Fibroblast of lung (primary cell): Measurements from ENCODE around the gene CHRNA1. TPM values are rescaled to one million over a fixed set of nuclear protein-coding genes. Genes with fewer than 3 reads are reported as not detected.

Source experiments
- DNase-seq, 2 donors: peaks; one replicate each; pipeline versions ENCODE4 v3.0.0 to v3.0.0-alpha.2; 2010; ENCODE audit warnings: low read depth in 2 of 2
- H2AFZ ChIP-seq: 2 replicates; pipeline ENCODE4 v1.5.1; 2012; ENCODE audit warnings: low read length, control low read depth, inconsistent platforms
- H3K27ac ChIP-seq: 2 replicates; pipeline ENCODE4 v1.5.1; 2011; ENCODE audit warnings: low read length, control low read depth; ENCODE audit not compliant: insufficient read depth
- H3K27me3 ChIP-seq: 2 replicates; pipeline ENCODE4 v1.5.1; 2011; ENCODE audit warnings: mild to moderate bottlenecking, low read length; ENCODE audit not compliant: control insufficient read depth, insufficient read depth
- H3K36me3 ChIP-seq: 2 replicates; pipeline ENCODE4 v1.5.1; 2011; ENCODE audit warnings: low read length; ENCODE audit not compliant: control insufficient read depth, insufficient read depth
- H3K4me1 ChIP-seq: 2 replicates; pipeline ENCODE4 v1.5.1; 2011; ENCODE audit warnings: low read length; ENCODE audit not compliant: control insufficient read depth, insufficient read depth; ENCODE audit errors: extremely low read depth
- H3K4me2 ChIP-seq: 2 replicates; pipeline ENCODE4 v1.5.1; 2011; ENCODE audit warnings: low read length, control low read depth; ENCODE audit not compliant: insufficient read depth; ENCODE audit errors: extremely low read depth
- H3K4me3 ChIP-seq, 4 experiments: fragments of 200-600 bp in 1 of 4; sonication (generic) in 1 of 4; replicated peaks in 1 of 4; 2 replicates each; pipeline ENCODE4 v1.5.1; 2011 to 2016; ENCODE audit warnings: low read length in 4 of 4, low read depth in 3 of 4, mild to moderate bottlenecking in 3 of 4, control low read depth in 2 of 4, inconsistent platforms in 1 of 4, mixed read lengths in 1 of 4; ENCODE audit not compliant: insufficient read depth in 1 of 4; ENCODE audit errors: control extremely low read depth in 1 of 4
- H3K79me2 ChIP-seq: 2 replicates; pipeline ENCODE4 v1.5.1; 2012; ENCODE audit warnings: mild to moderate bottlenecking, low read length, inconsistent platforms; ENCODE audit not compliant: control insufficient read depth, insufficient read depth
- H3K9ac ChIP-seq: 2 replicates; pipeline ENCODE4 v1.5.1; 2011; ENCODE audit warnings: mild to moderate bottlenecking, low read length, control low read depth; ENCODE audit not compliant: insufficient read depth
- H3K9me3 ChIP-seq: 2 replicates; pipeline ENCODE4 v1.5.1; 2012; ENCODE audit warnings: low read depth, low read length; ENCODE audit not compliant: control insufficient read depth, insufficient read depth
- H4K20me1 ChIP-seq: 2 replicates; pipeline ENCODE4 v1.5.1; 2011; ENCODE audit warnings: low read length; ENCODE audit not compliant: control insufficient read depth, insufficient read depth; ENCODE audit errors: extremely low read depth
- EZH2 ChIP-seq: IDR thresholded peaks from 2 replicates; pipeline ENCODE4 v1.5.1; 2012; ENCODE audit warnings: low read length, control low read depth, mild to moderate bottlenecking; ENCODE audit errors: missing control alignments
- polyA plus RNA-seq, 2 donors: library from polyadenylated mRNA; depleted of rRNA in 1 of 2; stranded (reverse) in 1 of 2; unstranded in 1 of 2; fragments of >200 nt; gene quantifications; 2 replicates each; pipeline ENCODE4 v1.2.1, GENCODE V29; 2011 to 2012; ENCODE audit warnings: missing spikeins in 1 of 2
- total RNA-seq: library from RNA; depleted of rRNA; stranded (reverse); fragments of >200 nt; gene quantifications from 2 replicates; pipeline ENCODE4 v1.2.1, GENCODE V29; 2014
- TF ChIP-seq, protein P1 (sequence below), 2 donors: IDR thresholded peaks in 1 of 2; conservative IDR thresholded peaks in 1 of 2; 1 replicate in 1 of 2; 2 replicates in 1 of 2; pipeline ENCODE4 v1.5.1; 2011 to 2012; ENCODE audit warnings: low read length in 2 of 2, control low read depth in 1 of 2, inconsistent platforms in 1 of 2, low read depth in 1 of 2, mild to moderate bottlenecking in 1 of 2

Gene CHRNA1
- total and polyA plus RNA-seq, 2 donors (not counting 1 experiment from before 2014, with no cell fraction given) = 0.33 to 1.1 TPM

DNA sequence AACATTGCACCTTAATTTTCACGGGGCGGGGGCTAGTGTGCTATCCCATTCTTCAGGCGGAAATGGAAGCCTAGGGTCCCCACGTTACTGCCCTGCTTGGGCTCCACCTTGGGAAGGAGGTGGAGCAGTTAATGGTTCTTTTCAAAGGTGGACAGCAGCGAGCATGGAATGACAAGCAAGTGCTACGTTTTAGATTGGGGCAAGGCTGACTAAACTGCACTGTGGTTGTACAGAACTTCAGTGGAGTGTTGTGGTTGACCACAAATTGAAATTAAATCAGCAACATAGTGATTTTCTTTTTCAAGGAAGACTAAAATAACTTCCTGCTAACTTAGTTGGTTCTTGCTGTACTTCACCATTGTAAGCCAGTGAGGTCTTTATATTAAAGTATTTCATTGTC is 47.0 kb downstream of the CHRNA1 start:
- Histone ChIP-seq H3K27ac (no peak overlapping the region), H3K4me3 (no peak overlapping the region), H2AFZ (no peak overlapping the region), H3K4me2 (no peak overlapping the region), H3K9me3 (no peaks in the 10 kb centered on the region), H3K36me3 (no peaks in the 10 kb centered on the region), H3K79me2 (no peaks in the 10 kb centered on the region), H4K20me1 (no peaks in the 10 kb centered on the region), H3K27me3 (peaks cover 1% of the 10 kb centered on the region), H3K9ac (no peak overlapping the region), H3K4me1 (no peaks in the 10 kb centered on the region)
- TF ChIP-seq, protein P1, sequence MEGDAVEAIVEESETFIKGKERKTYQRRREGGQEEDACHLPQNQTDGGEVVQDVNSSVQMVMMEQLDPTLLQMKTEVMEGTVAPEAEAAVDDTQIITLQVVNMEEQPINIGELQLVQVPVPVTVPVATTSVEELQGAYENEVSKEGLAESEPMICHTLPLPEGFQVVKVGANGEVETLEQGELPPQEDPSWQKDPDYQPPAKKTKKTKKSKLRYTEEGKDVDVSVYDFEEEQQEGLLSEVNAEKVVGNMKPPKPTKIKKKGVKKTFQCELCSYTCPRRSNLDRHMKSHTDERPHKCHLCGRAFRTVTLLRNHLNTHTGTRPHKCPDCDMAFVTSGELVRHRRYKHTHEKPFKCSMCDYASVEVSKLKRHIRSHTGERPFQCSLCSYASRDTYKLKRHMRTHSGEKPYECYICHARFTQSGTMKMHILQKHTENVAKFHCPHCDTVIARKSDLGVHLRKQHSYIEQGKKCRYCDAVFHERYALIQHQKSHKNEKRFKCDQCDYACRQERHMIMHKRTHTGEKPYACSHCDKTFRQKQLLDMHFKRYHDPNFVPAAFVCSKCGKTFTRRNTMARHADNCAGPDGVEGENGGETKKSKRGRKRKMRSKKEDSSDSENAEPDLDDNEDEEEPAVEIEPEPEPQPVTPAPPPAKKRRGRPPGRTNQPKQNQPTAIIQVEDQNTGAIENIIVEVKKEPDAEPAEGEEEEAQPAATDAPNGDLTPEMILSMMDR (conservative IDR thresholded peaks at IDR 0.05 in 1 of 2, IDR thresholded peaks at IDR 0.05 in 1 of 2; ENCODE audit: low read depth in 1 of 2, low read length in 2 of 2) = no peak
- TF ChIP-seq EZH2 = no peak
- peak; percentile 12 to 89 for DNase-seq

DNA sequence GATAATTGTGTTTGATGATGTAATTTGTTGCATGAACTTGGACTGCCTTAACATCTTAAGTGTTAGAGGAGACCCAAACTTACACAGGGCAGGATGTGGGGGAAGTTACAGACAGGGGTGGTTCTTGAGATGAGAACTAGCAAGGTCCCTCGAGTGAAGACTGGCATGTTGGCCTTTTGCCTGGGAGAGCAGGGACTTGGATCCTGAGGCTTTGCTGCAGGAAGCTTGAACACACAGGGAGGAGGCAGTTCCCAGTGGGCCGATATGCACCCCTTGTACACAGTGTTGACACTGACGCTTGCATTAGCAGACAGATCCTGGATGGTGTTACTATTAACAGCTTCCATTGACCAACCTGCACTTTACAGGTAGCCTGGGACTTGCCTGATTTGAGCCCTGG is 47.5 kb downstream of the CHRNA1 start:
- H3K36me3 ChIP-seq = no peaks in the 10 kb centered on the region
- no peaks in the 10 kb centered on the region for H3K4me1 ChIP-seq
- no peak overlapping the region for H3K4me3 ChIP-seq
- H3K79me2 ChIP-seq = no peaks in the 10 kb centered on the region
- TF ChIP-seq, protein P1 (conservative IDR thresholded peaks at IDR 0.05 in 1 of 2, IDR thresholded peaks at IDR 0.05 in 1 of 2; ENCODE audit: low read depth in 1 of 2, low read length in 2 of 2) = no peak
- TF ChIP-seq EZH2 = no peak
- no peak overlapping the region for H2AFZ ChIP-seq
- H3K9ac ChIP-seq = no peak overlapping the region
- no peak overlapping the region for H3K27ac ChIP-seq
- H4K20me1 ChIP-seq = no peaks in the 10 kb centered on the region
- no peak overlapping the region for H3K4me2 ChIP-seq
- no peaks in the 10 kb centered on the region for H3K9me3 ChIP-seq
- DNase-seq = no peak
- no peaks in the 10 kb centered on the region for H3K27me3 ChIP-seq

DNA sequence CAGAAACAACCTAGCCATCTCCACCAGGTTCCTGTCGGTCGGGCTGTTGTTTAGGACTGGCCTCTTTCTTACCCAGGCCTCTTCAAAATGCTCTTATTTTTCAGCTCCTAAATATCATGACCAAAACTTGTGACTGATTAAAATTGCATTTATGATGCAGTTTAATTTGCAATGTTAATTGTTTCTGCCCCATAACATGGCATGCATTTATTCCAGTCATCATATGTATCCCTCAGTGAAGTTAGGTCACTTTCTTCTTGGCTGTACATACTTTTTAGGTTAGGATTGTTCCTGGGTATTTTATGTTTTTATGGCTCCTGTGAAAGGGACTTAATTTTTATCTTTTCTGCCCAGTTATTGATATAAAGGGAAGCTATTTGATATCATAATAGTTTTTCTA is 50.6 kb downstream of the CHRNA1 start:
- Histone ChIP-seq H3K27me3 (no peaks in the 10 kb centered on the region), H3K79me2 (no peaks in the 10 kb centered on the region), H3K4me3 (no peak overlapping the region), H3K4me2 (no peak overlapping the region), H3K36me3 (no peaks in the 10 kb centered on the region), H3K4me1 (no peaks in the 10 kb centered on the region), H3K27ac (no peak overlapping the region), H3K9ac (no peak overlapping the region), H4K20me1 (no peaks in the 10 kb centered on the region), H3K9me3 (no peaks in the 10 kb centered on the region), H2AFZ (no peak overlapping the region)
- TF ChIP-seq EZH2 = no peak
- TF ChIP-seq, protein P1 (conservative IDR thresholded peaks at IDR 0.05 in 1 of 2, IDR thresholded peaks at IDR 0.05 in 1 of 2; ENCODE audit: low read depth in 1 of 2, low read length in 2 of 2) = no peak
- DNase-seq = no peak
